SK-N-SH treated with all-trans-retinoic acid at 6 μM for 48 hours (cell line): ENCODE data around the gene SAMD1.

Source experiments
- ARNTL ChIP-seq: fragments of 450-650 bp; formaldehyde crosslinking; IDR thresholded peaks from 2 replicates; pipeline ENCODE4 v1.5.0; 2020; ENCODE audit warnings: low read depth, mild to moderate bottlenecking, moderate library complexity, borderline replicate concordance
- CREB5 ChIP-seq: fragments of 250-450 bp; sonication (Bioruptor Pico); IDR thresholded peaks from 2 replicates; pipeline ENCODE4 v1.5.1; 2020; ENCODE audit warnings: low read depth, mild to moderate bottlenecking, moderate library complexity
- CSRNP3 ChIP-seq: fragments of 250-450 bp; sonication (Bioruptor Pico); IDR thresholded peaks from 2 replicates; pipeline ENCODE4 v1.5.1; 2021; ENCODE audit warnings: mild to moderate bottlenecking, moderate library complexity
- OSR1 ChIP-seq: fragments of 250-450 bp; sonication (Bioruptor Pico); IDR thresholded peaks from 2 replicates; pipeline ENCODE4 v1.8.0; 2022; ENCODE audit warnings: moderate library complexity, mild to moderate bottlenecking, inconsistent platforms
- PATZ1 ChIP-seq: fragments of 250-450 bp; sonication (Bioruptor Pico); IDR thresholded peaks from 2 replicates; pipeline ENCODE4 v1.8.0; 2020; ENCODE audit warnings: mild to moderate bottlenecking, moderate library complexity, borderline replicate concordance
- TSHZ2 ChIP-seq: fragments of 250-450 bp; sonication (Bioruptor Pico); IDR thresholded peaks from 2 replicates; pipeline ENCODE4 v1.5.0; 2020; ENCODE audit warnings: mild to moderate bottlenecking, moderate library complexity

GRCh38 chr19:14096272-14096992 lies 5.9 kb upstream of the SAMD1 start:
- TF ChIP-seq CSRNP3 (no peak), PATZ1 (CRISPR knock-in tag) (no peak), CREB5 (CRISPR knock-in tag) (no peak), ARNTL (no peak), TSHZ2 (CRISPR knock-in tag) (no peak), OSR1 (CRISPR knock-in tag) (no peak)
